ENCODE data around the gene KRT2.

KRT2 gene

DNA sequence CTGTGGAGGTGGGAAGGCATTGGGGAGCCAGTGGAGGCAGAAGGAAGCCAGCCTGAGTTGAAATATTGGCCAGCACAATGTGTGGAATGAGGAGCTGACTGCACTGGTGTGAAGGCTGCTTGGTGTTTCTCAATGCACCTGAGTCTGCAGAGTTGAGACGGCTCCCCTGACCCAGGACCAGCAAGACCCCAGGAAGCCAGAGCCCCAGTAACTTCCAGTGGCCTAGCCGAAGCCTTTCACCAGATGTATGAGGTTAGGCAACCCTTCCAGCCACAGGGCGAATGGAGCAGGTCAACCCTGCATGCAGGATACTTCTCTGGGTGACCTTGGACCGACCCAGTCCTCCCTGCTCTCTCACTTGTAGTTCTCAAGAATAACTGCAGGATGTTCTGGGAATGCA, 20.7 kb downstream of the KRT2 start:
- no peak overlapping the region for H3K4me3 ChIP-seq (ENCODE audit: low read length)
- TF ChIP-seq, protein P1, sequence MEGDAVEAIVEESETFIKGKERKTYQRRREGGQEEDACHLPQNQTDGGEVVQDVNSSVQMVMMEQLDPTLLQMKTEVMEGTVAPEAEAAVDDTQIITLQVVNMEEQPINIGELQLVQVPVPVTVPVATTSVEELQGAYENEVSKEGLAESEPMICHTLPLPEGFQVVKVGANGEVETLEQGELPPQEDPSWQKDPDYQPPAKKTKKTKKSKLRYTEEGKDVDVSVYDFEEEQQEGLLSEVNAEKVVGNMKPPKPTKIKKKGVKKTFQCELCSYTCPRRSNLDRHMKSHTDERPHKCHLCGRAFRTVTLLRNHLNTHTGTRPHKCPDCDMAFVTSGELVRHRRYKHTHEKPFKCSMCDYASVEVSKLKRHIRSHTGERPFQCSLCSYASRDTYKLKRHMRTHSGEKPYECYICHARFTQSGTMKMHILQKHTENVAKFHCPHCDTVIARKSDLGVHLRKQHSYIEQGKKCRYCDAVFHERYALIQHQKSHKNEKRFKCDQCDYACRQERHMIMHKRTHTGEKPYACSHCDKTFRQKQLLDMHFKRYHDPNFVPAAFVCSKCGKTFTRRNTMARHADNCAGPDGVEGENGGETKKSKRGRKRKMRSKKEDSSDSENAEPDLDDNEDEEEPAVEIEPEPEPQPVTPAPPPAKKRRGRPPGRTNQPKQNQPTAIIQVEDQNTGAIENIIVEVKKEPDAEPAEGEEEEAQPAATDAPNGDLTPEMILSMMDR (IDR thresholded peaks at IDR 0.05; ENCODE audit: insufficient read depth, low read depth, low read length, missing control alignments), result no peak
- no peak for DNase-seq (ENCODE audit: low read depth)

GRCh38 chr12:52630599-52631200, 21.3 kb downstream of the KRT2 start:
- no peak for DNase-seq (ENCODE audit: low read depth)
- TF ChIP-seq, protein P1 (IDR thresholded peaks at IDR 0.05; ENCODE audit: insufficient read depth, low read depth, low read length, missing control alignments), result no peak
- no peak overlapping the region for H3K4me3 ChIP-seq (ENCODE audit: low read length)

DNA sequence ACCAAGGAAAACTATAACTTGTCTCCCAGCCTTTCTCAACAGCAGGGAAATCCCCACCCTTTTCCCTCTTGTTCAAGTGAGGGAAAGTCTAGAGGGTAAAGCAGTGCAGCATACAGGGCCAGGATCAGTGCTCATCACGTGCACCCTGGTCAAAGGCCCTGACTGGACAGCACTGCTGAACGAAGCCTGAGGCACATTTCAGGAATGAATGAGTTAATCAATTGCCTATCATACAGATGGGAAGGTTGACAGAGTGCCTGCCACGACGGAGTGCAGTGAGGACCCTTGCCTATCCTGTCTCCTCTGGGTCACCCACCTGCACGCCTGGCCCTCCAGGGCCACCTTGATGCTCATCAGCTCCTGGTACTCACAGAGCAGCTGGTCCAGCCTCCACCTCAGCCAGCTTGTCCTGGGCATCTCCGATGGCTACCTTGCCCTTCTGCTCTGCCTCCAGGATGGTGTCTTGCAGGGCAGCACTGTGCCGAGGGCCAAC, 22.0 kb downstream of the KRT2 start:
- DNase-seq (ENCODE audit: low read depth), result no peak
- no peak overlapping the region for H3K4me3 ChIP-seq (ENCODE audit: low read length)
- TF ChIP-seq, protein P1 (IDR thresholded peaks at IDR 0.05; ENCODE audit: insufficient read depth, low read depth, low read length, missing control alignments), result no peak

- no peak for DNase-seq (ENCODE audit: low read depth)
- H3K4me3 ChIP-seq (ENCODE audit: low read length), result no peak overlapping the region
- TF ChIP-seq, protein P1 (IDR thresholded peaks at IDR 0.05; ENCODE audit: insufficient read depth, low read depth, low read length, missing control alignments), result no peak
These were observed 22.6 kb downstream of the KRT2 start for GRCh38 chr12:52629281-52630007.

GRCh38 chr12:52628841-52629240, 23.2 kb downstream of the KRT2 start:
- TF ChIP-seq, protein P1 (IDR thresholded peaks at IDR 0.05; ENCODE audit: insufficient read depth, low read depth, low read length, missing control alignments), result no peak
- no peak for DNase-seq (ENCODE audit: low read depth)
- no peak overlapping the region for H3K4me3 ChIP-seq (ENCODE audit: low read length)

DNA sequence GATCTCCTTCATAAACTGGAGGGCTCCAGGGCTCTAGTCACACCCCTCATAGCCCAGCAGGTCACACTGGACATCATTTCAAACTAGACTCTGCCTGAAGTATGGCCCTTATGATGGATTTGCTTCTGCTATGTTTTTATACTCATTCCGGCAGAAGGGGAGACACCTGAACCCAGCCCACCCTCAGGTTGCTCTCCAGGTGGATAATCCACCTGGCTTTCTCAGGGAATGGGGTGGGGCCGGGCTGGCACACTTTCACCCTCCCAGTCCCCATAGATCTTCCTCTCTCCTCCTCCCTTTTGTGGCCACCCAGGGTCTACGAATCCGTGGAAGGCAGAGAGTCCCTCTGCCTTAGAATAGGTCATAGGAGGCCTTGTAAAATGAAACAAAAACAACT, 23.9 kb downstream of the KRT2 start:
- no peak for DNase-seq (ENCODE audit: low read depth)
- TF ChIP-seq, protein P1 (IDR thresholded peaks at IDR 0.05; ENCODE audit: insufficient read depth, low read depth, low read length, missing control alignments), result no peak
- no peak overlapping the region for H3K4me3 ChIP-seq (ENCODE audit: low read length)

Data from epithelial cell of esophagus (primary cell).